Head of caudate nucleus (tissue), 42 donors: Measurements from ENCODE around the gene CEP44.
"Not testable (repeated sequence)": the region's sequence is repeated elsewhere in the genome, so short reads cannot be mapped to it uniquely, and the experiment has no call there.

Source experiments
- DNase-seq, 42 donors: peaks; one replicate each; pipeline versions ENCODE4 v3.0.0 to v3.0.0-alpha.2; 2020 to 2021; ENCODE audit warnings: mixed read lengths in 7 of 42
- intact Hi-C: fragments of 100-400 bp; cut with DNase I; formaldehyde crosslinking; loops from one replicate; pipeline ENCODE4 v1.15.0; 2022

Gene CEP44

DNA sequence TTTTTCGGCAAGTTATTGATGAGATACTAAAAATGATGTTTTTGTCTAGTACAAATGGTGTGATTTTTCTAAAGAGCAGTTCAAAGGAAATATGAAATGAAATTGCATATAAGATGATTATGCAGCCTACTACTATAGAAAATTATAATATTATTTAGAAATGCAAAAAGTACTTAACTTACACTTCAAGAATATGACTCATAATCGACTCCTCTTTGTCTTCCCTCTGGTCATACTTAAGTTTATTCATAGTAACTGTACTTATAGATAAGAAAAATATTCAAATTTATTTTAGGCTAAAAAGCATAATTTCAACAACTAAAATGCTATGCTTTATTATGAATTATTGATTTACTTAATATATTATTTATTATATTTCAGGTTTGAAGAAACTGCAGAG is 33.2 kb downstream of the CEP44 start:
- DNase-seq, result no peak
- intact Hi-C loops, result no loop called here

DNA sequence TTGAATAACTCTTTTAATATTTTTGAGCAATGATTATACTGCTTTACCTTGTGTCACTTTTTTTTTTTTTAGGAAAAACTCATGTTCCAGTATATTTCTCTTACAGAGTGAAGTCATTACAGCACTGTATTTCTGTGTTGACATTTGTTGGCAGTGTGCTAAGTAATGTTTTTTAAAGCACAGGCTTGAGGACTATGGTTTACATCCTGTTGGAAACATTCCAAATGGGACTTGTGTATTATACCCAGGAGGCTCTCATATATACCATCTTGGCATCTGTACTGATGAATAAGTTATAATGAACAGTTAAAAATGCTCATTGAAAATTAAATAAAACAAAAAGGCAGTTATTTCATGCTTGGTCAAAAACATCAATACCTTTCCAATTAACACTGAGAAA is 33.8 kb downstream of the CEP44 start:
- DNase-seq, result no peak
- intact Hi-C loops, result no loop called here

- DNase-seq, result peak in 2 of 42 donors; percentile 4 to 6
- intact Hi-C loops, result no loop called here
Measured at GRCh38 chr4:174318829-174319764, 35.4 kb downstream of the CEP44 start.

DNA sequence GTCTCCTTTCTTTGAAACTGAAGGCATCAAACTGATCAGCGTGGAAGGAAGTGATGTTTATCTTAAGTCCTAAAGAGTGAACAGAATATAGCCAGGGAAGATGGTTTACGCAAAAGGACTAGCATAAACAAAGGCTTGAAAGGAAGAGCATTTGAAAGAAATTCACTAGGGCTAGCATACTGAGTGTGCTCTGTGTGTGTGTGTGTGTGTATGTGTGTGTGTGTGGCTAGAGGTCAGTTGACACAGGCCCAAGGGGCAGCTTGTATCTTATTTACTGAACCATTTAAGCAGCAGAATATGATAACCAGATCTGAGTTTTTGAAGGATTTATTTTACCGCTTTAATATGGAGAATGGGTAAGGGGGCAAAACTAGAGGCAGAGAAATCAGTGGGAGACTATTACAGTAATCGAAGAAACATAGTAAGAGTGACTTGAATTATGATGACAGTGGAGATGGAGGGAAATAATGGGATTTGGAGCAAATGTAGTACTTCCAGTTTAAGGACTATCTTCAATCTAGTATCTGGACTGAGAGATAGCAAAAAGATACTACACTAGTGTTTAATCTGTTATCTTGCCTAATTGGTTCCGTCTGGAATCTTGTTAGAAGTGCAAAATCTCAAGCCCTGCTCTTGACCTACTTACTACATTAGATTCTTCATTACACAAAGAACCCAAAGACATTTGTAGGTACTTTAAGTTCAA is 36.9 kb downstream of the CEP44 start:
- no peak for DNase-seq
- intact Hi-C loops, result no loop called here

DNA sequence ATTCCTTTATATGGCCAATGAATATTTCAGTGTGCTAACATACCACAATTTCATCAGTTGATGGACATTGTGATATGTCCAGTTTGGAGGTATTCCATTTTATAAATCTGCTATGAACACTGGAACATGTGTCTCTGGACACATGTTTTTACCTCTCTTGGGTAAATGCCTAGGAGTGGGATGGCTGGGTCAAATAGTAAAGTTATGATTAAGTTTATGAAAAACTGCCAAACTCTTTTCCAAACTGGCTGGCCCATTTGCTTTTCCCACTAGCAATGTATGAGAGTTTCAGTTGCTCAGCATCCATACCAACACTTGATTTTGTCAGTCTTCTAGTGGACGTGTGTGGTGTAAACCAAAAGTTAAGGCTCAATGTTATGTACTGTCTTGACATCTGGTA is 40.5 kb downstream of the CEP44 start:
- DNase-seq, result no peak
- intact Hi-C loops, result no loop called here

DNA sequence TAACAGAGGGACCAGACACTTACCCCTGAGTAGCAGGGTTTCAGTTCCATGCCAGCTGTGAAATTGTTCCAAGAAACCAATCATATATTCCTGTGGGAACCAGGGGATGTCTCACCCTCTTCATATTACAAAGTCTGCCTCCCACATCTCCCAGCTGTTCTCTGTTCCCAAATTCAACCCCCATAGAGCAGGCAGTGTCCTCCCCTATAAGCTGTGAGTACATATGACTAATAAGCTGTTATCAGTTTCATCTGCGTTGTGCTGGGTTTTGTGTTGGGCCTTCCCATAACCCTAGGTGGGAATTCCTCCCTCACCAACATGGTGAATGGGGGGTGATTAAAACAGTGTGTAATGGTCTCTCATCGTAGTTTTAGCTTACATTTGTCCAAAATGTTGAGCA is 41.0 kb downstream of the CEP44 start:
- peak in 2 of 42 donors; percentile 6 to 17 for DNase-seq
- intact Hi-C loops, result no loop called here

- intact Hi-C loops, result no loop called here
- no peak for DNase-seq
Measured at GRCh38 chr4:174332741-174333493, 49.2 kb downstream of the CEP44 start.

DNA sequence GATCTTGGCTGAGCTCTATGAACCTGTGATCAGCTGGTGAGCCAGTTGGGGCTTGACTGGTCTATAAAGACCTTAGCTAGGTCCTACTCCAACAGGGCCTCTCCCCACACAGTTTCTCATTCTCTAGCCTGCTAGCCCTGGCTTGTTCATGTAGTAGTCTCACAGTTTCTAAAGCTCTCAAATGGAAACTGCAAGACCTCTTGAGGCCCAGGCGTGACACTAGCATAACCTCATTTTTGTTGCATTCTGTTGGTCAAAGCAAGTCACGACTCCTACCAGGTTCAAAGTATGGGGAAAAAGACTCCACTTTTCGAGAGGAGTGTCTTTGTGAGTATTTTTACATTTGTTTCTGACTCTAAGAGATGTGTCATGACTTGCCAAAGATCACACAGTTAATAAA is 50.9 kb downstream of the CEP44 start:
- DNase-seq, result no peak
- intact Hi-C loops, result no loop called here

DNA sequence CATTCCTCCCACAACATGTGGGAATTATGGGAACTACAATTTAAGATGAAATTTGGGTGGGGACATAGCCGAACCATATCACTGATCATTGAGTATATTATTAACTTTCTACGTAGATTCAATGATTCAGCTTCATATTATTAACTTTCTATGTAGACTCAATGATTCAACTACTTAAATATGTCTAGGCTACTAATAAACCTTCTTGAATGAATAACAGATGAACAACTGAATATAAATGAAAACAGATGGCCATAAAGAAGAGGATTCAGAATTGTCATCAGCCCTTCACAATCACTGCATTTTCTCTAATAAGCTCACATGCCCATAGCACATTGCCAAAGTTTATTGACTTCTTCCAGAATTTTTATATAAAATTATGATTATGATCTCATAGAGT is 57.0 kb downstream of the CEP44 start:
- intact Hi-C loops, result no loop called here

DNA sequence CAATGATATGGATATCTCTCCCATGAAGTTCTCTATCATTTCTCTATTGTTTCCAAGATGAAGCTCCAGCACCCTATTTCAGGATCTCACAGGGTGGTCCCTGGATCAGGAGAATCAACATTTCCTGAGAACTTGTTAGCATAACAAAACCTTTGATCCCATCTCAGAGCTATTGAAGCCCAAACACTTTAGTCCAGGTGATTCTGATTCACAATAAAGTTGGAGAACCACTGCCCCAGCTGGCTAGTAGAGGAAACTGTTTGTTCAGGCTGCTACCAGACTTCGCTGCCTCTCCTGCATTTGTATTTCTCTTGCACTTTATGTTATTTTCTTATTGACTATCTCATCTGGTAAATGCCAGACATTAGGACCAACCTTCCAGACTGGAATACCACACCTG is 65.4 kb downstream of the CEP44 start:
- intact Hi-C loops, result no loop called here
- DNase-seq, result no peak

More for the DNA sequence above, 57.0 kb downstream of the CEP44 start:
- no peak for DNase-seq

- DNase-seq, result no peak
- intact Hi-C loops, result no loop called here
Measured at GRCh38 chr4:174352061-174352819, 68.5 kb downstream of the CEP44 start.

DNA sequence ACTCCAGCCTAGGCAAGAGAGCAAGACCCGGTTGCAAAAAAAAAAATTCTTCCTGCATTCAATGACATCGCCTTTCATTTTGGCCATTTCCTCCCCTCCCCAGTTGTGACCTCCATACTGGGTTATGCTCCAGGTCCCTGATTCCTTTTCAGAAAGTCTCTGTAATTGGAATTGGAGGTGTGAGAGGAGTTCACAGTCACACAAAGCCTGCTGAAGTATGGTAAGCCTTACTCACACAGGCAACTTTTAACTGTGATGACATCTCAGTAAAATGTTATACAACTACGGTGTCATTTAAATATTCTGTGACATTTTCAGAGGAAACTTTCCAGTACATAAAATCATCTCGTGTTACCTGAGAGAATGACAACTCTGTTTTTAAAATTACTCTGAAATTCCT is 73.6 kb downstream of the CEP44 start:
- DNase-seq, result peak in 1 of 42 donors; percentile 5
- intact Hi-C loops, result no loop called here

DNA sequence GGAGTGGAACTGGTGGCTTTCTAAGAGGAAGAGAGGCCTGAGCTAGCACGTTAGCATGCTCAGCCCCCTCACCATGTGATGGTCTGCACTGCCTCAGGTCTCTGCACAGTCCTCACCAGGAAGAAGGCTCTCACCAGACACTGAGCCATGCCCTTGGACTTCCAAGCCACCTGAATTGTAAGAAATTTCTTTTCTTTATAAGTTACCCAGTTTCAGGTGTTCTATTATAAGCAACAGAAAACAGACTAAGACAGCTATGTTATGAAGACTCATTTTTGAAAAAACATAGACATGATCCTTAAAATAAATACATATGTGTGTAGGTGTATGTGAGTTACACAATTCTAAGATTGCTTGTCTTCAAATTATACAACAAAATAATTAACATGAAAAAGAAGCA is 74.7 kb downstream of the CEP44 start:
- intact Hi-C loops, result no loop called here

GRCh38 chr4:174358829-174359228 is 75.1 kb downstream of the CEP44 start:
- no peak for DNase-seq
- intact Hi-C loops, result no loop called here

More for the DNA sequence above, 74.7 kb downstream of the CEP44 start:
- DNase-seq, result no peak

DNA sequence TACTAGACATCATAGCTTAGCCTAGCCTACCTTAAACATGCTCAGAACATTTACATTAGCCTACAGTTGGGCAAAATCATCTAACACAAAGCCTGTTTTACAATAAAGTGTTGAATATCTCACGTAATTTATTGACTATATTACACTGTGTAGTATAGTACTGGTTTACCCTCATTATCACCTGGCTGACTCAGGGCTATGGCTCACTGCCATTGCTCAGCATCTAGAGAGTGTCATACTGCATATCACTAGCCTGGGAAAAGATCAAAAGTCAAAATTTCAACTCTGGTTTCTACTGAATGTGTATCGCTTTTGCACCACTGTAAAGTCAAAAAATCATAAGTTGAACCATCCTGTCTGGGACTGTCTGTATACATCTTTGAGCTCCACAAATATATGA is 78.6 kb downstream of the CEP44 start:
- DNase-seq, result no peak
- intact Hi-C loops, result loop anchor here (10.0 kb wide), 1 partner anchor 272 kb away; no protein-coding TSS in a partner anchor

DNA sequence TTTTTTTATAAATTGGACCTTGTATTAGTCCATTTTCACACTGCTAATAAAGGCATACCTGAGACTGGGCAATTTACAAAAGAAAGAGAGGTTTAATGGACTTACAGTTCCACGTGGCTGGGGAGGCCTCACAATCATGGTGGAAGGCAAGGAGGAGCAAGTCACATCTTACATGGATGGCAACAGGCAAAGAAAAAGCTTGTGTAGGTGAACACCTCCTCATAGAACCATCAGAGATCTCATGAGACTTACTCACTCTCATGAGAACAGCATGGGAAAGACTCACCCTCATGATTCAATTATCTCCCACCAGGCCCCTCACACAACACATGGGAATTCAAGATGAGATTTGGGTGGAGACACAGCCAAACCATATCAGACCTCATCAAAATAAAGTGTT is 80.1 kb downstream of the CEP44 start:
- intact Hi-C loops, result loop anchor here (10.0 kb wide), 1 partner anchor 271 kb away; no protein-coding TSS in a partner anchor
- not testable (repeated sequence) for DNase-seq

- peak in 5 of 42 donors; percentile 5 to 34 (median 19) for DNase-seq
- intact Hi-C loops, result loop anchor here (10.0 kb wide), 1 partner anchor 270 kb away; no protein-coding TSS in a partner anchor
Measured at GRCh38 chr4:174365018-174365587, 81.4 kb downstream of the CEP44 start.

DNA sequence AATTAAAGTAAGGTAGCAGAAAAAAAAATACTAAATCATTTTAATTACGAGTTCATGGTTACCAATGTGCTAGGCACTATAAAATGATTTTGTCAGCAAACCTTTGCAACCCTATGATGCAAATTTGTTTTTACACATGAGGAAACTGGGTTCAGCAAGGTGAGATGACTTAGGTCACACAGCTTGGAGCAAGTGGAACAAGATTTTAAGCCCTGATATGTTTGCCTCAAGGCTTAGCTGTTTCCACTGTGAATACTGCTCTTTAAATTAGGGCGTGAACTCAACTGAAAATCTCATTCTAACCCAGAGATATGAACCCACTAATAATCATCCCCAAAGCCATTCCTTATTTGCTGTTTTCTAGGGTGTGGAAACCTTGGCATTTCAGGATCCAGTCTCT is 86.3 kb downstream of the CEP44 start:
- intact Hi-C loops, result loop anchor here (10.0 kb wide), 1 partner anchor 265 kb away; no protein-coding TSS in a partner anchor

More for the DNA sequence above, 86.3 kb downstream of the CEP44 start:
- DNase-seq, result no peak
